Tibial nerve (tissue), 4 donors: ENCODE results near the gene CALD1. TPM values are rescaled to one million over a fixed set of nuclear protein-coding genes. Genes with fewer than 3 reads are reported as not detected.

Experiments
- DNase-seq, 2 donors: peaks; one replicate each; pipeline ENCODE4 v3.0.0-alpha.2; 2019; ENCODE audit warnings: low spot score in 2 of 2
- H3K27ac ChIP-seq, 4 donors: fragments of 200-600 bp; sonication (generic) in 3 of 4; one replicate each; pipeline ENCODE4 v1.5.1; 2017 to 2019; ENCODE audit warnings: mild to moderate bottlenecking in 1 of 4
- H3K27me3 ChIP-seq, 2 donors: fragments of 200-600 bp; sonication (generic) in 1 of 2; one replicate each; pipeline versions ENCODE4 v1.5.1 to v1.6.0; 2017 to 2019
- H3K36me3 ChIP-seq, 3 donors: fragments of 200-600 bp; sonication (generic); one replicate each; pipeline ENCODE4 v1.5.1; 2018 to 2019
- H3K4me1 ChIP-seq, 4 donors: fragments of 200-600 bp; sonication (generic) in 3 of 4; one replicate each; pipeline ENCODE4 v1.5.1; 2017 to 2019
- H3K4me3 ChIP-seq, 4 donors: fragments of 200-600 bp; sonication (generic) in 3 of 4; one replicate each; pipeline ENCODE4 v1.5.1; 2017 to 2019; ENCODE audit warnings: mild to moderate bottlenecking in 1 of 4, moderate library complexity in 1 of 4
- H3K9me3 ChIP-seq, 4 donors: fragments of 200-600 bp; sonication (generic) in 3 of 4; one replicate each; pipeline ENCODE4 v1.5.1; 2017 to 2019
- EP300 ChIP-seq, 2 donors: sonication (generic); formaldehyde crosslinking; IDR thresholded peaks; one replicate each; pipeline ENCODE4 v1.6.1; 2017; ENCODE audit warnings: antibody characterized with exemption in 2 of 2, mild to moderate bottlenecking in 1 of 2
- POLR2A ChIP-seq, 2 donors: fragments of 450-650 bp; IDR thresholded peaks; one replicate each; pipeline ENCODE4 v1.6.1; 2017; ENCODE audit warnings: antibody characterized with exemption in 2 of 2, mild to moderate bottlenecking in 2 of 2, moderate library complexity in 2 of 2
- WGBS, 2 donors: methylation state at CpG; one replicate each; pipeline ENCODE4 v1.1.5; 2018; 5-methylcytosine and 5-hydroxymethylcytosine counted together
- total RNA-seq, 4 donors: library from RNA; depleted of rRNA; stranded (reverse); fragments of >200 nt; gene quantifications; one replicate each; pipeline ENCODE4 v1.1.0, GENCODE V29; 2016
- TF ChIP-seq, protein P1 (sequence below), 5 experiments: fragments of 200-600 bp in 3 of 5; fragments of 450-650 bp in 2 of 5; sonication (generic) in 3 of 5; IDR thresholded peaks; one replicate each; pipeline ENCODE4 v1.5.1; 2016 to 2019; ENCODE audit warnings: antibody characterized with exemption in 5 of 5, mild to moderate bottlenecking in 3 of 5, moderate library complexity in 2 of 5

The CALD1 gene
- total RNA-seq, 4 donors from 2014 or later, result 320 to 870 (median 433) TPM

DNA sequence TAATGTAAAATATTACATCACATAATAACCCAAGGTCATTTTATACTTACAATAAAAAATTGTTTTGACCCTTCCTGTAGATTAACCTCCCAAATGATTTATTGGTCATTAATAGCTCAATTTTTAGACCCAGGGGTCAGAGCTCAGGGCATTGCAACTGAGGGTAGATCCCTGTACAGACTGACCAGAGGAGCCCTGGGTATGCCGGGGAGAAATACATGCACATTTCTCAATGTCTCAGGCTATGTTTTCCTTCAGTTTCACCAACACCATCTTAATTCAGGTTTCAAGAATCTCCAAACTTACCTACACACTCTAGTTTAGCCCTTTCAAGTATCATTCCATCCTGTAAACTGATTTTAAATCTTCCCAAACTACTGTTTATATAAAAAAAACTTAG, 46.2 kb downstream of the CALD1 start:
- TF ChIP-seq EP300 (IDR thresholded peaks at IDR 0.05) (no peak), POLR2A (IDR thresholded peaks at IDR 0.05) (no peak)
- TF ChIP-seq, protein P1, sequence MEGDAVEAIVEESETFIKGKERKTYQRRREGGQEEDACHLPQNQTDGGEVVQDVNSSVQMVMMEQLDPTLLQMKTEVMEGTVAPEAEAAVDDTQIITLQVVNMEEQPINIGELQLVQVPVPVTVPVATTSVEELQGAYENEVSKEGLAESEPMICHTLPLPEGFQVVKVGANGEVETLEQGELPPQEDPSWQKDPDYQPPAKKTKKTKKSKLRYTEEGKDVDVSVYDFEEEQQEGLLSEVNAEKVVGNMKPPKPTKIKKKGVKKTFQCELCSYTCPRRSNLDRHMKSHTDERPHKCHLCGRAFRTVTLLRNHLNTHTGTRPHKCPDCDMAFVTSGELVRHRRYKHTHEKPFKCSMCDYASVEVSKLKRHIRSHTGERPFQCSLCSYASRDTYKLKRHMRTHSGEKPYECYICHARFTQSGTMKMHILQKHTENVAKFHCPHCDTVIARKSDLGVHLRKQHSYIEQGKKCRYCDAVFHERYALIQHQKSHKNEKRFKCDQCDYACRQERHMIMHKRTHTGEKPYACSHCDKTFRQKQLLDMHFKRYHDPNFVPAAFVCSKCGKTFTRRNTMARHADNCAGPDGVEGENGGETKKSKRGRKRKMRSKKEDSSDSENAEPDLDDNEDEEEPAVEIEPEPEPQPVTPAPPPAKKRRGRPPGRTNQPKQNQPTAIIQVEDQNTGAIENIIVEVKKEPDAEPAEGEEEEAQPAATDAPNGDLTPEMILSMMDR (IDR thresholded peaks at IDR 0.05), result no peak
- DNase-seq, result no peak
- H3K27ac ChIP-seq, result peak overlapping the region in 3 of 4 donors; percentile 48 to 80 (median 77)
- H3K9me3 ChIP-seq, result no peaks in the 10 kb centered on the region
- H3K4me3 ChIP-seq, result no peak overlapping the region
- no peaks in the 10 kb centered on the region for H3K36me3 ChIP-seq
- H3K27me3 ChIP-seq, result no peaks in the 10 kb centered on the region
- peaks cover 0 to 36% (median 9%) of the 10 kb centered on the region in 4 donors for H3K4me1 ChIP-seq
- 56 to 63% methylated on average over 1 of the region's 1 CpG for WGBS, 2 donors

DNA sequence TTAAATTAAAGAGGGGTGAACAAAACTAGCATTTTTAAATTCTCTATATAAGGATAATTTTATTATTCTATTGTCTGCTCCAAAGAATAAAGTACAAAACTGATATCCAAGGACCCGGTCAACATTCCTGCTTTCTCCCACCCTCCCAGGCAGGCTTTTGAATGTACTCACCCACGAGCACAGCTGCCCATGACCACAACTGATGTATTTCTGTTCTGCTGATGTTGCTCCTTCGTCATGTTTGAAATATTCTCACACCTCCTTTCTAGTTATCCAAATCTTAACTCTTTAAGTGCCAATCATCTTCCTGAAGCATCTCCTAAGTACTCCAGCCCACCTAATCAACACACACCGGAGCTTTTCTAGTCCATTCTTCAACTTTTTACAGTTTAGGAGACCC, 46.7 kb downstream of the CALD1 start:
- Histone ChIP-seq H3K27me3 (no peaks in the 10 kb centered on the region), H3K27ac (peak overlapping the region in 3 of 4 donors; percentile 48 to 80 (median 77)), H3K36me3 (no peaks in the 10 kb centered on the region), H3K4me1 (peaks cover 0 to 36% (median 9%) of the 10 kb centered on the region in 4 donors), H3K4me3 (no peak overlapping the region), H3K9me3 (no peaks in the 10 kb centered on the region)
- no peak for DNase-seq
- WGBS, 2 donors, result 33 to 41% methylated on average over 4 of the region's 4 CpGs
- TF ChIP-seq EP300 (IDR thresholded peaks at IDR 0.05), result peak in 1 of 2 donors; percentile 37
- TF ChIP-seq, protein P1 (IDR thresholded peaks at IDR 0.05), result no peak

DNA sequence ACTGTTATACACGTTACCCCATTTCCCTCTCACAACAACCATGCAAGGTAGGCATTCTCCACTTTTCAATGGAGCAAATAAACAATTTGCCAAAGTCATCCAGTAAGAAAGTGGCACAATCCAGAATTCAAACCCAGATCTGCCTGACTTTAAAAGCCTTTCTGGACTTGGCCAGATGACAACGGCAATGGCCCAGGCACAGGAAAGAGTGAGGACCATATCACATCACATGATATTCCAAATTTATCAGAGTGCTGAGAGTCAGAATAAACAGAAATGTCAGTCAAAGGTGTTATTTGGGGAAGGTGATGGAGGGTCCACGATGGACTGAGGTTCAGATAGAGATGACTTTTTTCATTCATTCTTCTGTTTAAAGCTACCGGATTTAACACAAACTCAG, 48.0 kb downstream of the CALD1 start:
- 83 to 84% methylated on average over 4 of the region's 4 CpGs for WGBS, 2 donors
- Histone ChIP-seq H3K27me3 (no peaks in the 10 kb centered on the region), H3K27ac (peak overlapping the region; percentile 42 to 80 (median 62)), H3K9me3 (no peaks in the 10 kb centered on the region), H3K4me1 (peaks cover 0 to 41% (median 9%) of the 10 kb centered on the region in 4 donors), H3K36me3 (no peaks in the 10 kb centered on the region), H3K4me3 (no peak overlapping the region)
- TF ChIP-seq POLR2A (IDR thresholded peaks at IDR 0.05) (no peak), EP300 (IDR thresholded peaks at IDR 0.05) (no peak)
- TF ChIP-seq, protein P1 (IDR thresholded peaks at IDR 0.05), result no peak
- no peak for DNase-seq

DNA sequence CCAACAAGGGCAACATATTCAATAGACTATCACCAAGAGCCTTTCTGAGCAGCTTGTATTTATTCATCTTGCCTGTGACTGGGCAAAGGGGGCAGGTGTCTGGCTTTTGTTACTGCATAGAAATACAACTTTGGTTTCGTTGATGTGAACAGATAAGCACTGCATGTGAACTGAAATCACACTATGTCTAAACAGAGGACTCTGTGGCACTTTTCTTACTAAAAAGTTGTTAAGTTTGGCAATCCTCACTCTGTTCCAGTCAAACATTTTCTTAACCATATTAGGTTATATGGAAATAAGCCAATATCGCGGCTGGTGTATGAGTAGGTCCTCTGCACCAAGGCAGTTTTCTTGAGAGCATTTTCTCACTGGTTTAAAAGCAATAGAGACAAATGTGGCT, 48.5 kb downstream of the CALD1 start:
- H3K4me1 ChIP-seq, result peaks cover 0 to 46% (median 9%) of the 10 kb centered on the region in 4 donors
- no peak for DNase-seq
- no peak overlapping the region for H3K4me3 ChIP-seq
- WGBS, 2 donors, result 52 to 54% methylated on average over 3 of the region's 3 CpGs
- TF ChIP-seq POLR2A (IDR thresholded peaks at IDR 0.05) (peak in 1 of 2 donors; percentile 22), EP300 (IDR thresholded peaks at IDR 0.05) (peak in 1 of 2 donors; percentile 64)
- TF ChIP-seq, protein P1 (IDR thresholded peaks at IDR 0.05), result no peak
- peak overlapping the region; percentile 42 to 80 (median 63) for H3K27ac ChIP-seq
- no peaks in the 10 kb centered on the region for H3K36me3 ChIP-seq
- no peaks in the 10 kb centered on the region for H3K27me3 ChIP-seq
- no peaks in the 10 kb centered on the region for H3K9me3 ChIP-seq

DNA sequence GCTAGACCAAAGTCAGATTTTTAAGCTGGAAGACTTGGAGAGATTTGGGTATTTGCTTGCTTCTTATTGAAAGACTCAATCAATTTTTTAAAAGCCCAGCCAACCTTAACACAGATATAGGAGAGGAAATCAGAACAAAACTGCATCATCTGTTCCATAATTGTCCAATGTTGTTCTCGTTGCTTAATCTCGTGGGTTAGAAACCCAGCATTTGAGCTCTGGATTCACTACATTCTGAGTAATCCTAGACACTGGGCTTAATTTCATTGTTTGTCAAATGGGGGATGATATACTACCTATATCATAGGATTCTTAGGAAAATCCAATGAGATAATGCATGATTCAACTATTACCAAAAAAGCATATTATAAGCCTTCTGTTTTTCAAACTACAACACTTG, 48.9 kb downstream of the CALD1 start:
- Histone ChIP-seq H3K4me1 (peaks cover 0 to 48% (median 7%) of the 10 kb centered on the region in 4 donors), H3K36me3 (no peaks in the 10 kb centered on the region), H3K9me3 (no peaks in the 10 kb centered on the region), H3K27me3 (no peaks in the 10 kb centered on the region), H3K27ac (peak overlapping the region; percentile 37 to 80 (median 63)), H3K4me3 (no peak overlapping the region)
- DNase-seq, result no peak
- TF ChIP-seq POLR2A (IDR thresholded peaks at IDR 0.05), result no peak
- TF ChIP-seq EP300 (IDR thresholded peaks at IDR 0.05), result no peak
- TF ChIP-seq, protein P1 (IDR thresholded peaks at IDR 0.05), result no peak
- 64 to 72% methylated on average over 2 of the region's 2 CpGs for WGBS, 2 donors
